ENCODE results near the gene GAD1. TPM values are rescaled to one million over a fixed set of nuclear protein-coding genes. Genes with fewer than 3 reads are reported as not detected.

The GAD1 gene
- total RNA-seq, 4 donors from 2014 or later = 1.2 TPM; not detected in 3

DNA sequence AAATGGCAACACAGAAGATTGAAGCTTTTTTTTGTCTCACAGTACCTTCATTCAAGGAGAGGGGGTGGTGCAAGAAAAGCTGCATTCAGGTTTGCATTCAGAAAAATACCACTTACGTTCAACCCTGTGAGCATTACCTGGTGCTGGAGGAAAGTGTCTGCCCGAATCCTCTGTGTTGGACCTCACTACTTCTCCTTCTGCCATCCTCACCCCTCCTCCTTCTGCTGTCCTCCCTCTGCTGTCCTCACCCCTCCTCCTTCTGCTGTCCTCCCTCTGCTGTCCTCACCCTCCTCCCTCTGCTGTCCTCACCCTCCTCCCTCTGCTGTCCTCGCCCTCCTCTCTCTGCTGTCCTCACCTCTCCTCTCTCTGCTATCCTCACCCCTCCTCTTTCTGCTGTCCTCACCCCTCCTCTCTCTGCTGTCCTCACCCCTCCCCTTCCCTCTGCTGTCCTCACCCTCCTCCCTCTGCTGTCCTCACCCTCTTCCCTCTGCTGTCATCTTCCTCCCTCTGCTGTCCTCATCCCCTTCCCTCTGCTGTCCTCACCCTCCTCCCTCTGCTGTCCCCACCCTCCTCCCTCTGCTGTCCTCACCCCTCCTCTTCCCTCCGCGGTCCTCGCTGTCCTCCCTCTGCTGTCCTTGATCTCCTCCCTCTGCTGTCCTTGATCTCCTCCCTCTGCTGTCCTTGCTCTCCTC, 11.3 kb downstream of the GAD1 start:
- H3K27me3 ChIP-seq = peaks cover 0 to 54% of the 10 kb centered on the region in 2 donors
- WGBS, 2 donors = 90 to 92% methylated on average over 6 of the region's 6 CpGs
- H3K4me3 ChIP-seq = no peak overlapping the region
- H3K27ac ChIP-seq = no peak overlapping the region
- DNase-seq (ENCODE audit: low spot score in 2 of 2) = no peak
- no peaks in the 10 kb centered on the region for H3K9me3 ChIP-seq
- TF ChIP-seq POLR2A (IDR thresholded peaks at IDR 0.05) = no peak
- TF ChIP-seq, protein P1, sequence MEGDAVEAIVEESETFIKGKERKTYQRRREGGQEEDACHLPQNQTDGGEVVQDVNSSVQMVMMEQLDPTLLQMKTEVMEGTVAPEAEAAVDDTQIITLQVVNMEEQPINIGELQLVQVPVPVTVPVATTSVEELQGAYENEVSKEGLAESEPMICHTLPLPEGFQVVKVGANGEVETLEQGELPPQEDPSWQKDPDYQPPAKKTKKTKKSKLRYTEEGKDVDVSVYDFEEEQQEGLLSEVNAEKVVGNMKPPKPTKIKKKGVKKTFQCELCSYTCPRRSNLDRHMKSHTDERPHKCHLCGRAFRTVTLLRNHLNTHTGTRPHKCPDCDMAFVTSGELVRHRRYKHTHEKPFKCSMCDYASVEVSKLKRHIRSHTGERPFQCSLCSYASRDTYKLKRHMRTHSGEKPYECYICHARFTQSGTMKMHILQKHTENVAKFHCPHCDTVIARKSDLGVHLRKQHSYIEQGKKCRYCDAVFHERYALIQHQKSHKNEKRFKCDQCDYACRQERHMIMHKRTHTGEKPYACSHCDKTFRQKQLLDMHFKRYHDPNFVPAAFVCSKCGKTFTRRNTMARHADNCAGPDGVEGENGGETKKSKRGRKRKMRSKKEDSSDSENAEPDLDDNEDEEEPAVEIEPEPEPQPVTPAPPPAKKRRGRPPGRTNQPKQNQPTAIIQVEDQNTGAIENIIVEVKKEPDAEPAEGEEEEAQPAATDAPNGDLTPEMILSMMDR (IDR thresholded peaks at IDR 0.05) = no peak
- no peak for TF ChIP-seq EP300 (IDR thresholded peaks at IDR 0.05)
- H3K36me3 ChIP-seq = no peaks in the 10 kb centered on the region
- peaks cover 0 to 11% (median 8%) of the 10 kb centered on the region in 4 donors for H3K4me1 ChIP-seq

DNA sequence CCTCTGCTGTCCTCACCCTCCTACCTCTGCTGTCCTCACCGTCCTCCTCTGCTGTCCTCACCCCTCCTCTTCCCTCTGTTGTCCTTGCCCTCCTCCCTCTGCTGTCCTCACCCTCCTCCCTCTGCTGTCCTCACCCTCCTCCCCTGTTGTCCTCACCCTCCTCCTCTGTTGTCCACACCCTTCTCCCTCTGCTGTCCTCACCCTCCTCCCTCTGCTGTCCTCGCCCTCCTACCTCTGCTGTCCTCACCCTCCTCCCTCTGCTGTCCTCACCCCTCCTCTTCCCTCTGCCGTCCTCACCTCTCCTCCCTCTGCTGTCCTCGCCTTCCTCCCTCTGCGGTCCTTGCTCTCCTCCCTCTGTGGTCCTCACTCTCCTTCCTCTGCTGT, 11.8 kb downstream of the GAD1 start:
- 74 to 77% methylated on average over 5 of the region's 5 CpGs for WGBS, 2 donors
- H3K36me3 ChIP-seq = no peaks in the 10 kb centered on the region
- DNase-seq (ENCODE audit: low spot score in 2 of 2) = no peak
- TF ChIP-seq EP300 (IDR thresholded peaks at IDR 0.05) (no peak), POLR2A (IDR thresholded peaks at IDR 0.05) (no peak)
- TF ChIP-seq, protein P1 (IDR thresholded peaks at IDR 0.05) = no peak
- no peak overlapping the region for H3K27ac ChIP-seq
- peaks cover 0 to 49% of the 10 kb centered on the region in 2 donors for H3K27me3 ChIP-seq
- no peaks in the 10 kb centered on the region for H3K9me3 ChIP-seq
- H3K4me3 ChIP-seq = no peak overlapping the region
- peaks cover 0 to 6% (median 3%) of the 10 kb centered on the region in 4 donors for H3K4me1 ChIP-seq

DNA sequence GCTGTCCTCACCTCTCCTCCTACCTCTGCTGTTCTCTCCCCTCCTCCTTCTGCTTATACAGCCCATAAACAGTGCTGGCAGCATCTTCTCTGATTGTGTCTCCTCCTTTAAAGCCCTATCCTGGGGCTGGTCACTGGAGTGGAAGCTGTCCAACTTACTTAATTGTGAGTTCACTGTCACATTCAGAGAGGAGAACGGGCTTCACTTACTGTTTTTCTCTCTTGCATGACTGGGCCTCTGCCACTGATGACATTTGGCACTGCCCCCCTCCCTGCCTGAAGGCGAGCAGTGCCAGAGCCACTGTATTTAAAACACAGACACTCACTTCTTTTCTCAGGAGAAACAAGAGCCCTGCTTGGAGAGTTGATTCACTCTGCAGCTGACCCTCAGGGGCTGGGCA, 12.3 kb downstream of the GAD1 start:
- TF ChIP-seq EP300 (IDR thresholded peaks at IDR 0.05) = no peak
- TF ChIP-seq, protein P1 (IDR thresholded peaks at IDR 0.05) = no peak
- no peak for TF ChIP-seq POLR2A (IDR thresholded peaks at IDR 0.05)
- Histone ChIP-seq H3K27ac (no peak overlapping the region), H3K4me1 (peaks cover 0 to under 1% (median 0%) of the 10 kb centered on the region in 4 donors), H3K27me3 (peaks cover 0 to 44% of the 10 kb centered on the region in 2 donors), H3K4me3 (no peak overlapping the region), H3K36me3 (no peaks in the 10 kb centered on the region), H3K9me3 (no peaks in the 10 kb centered on the region)
- no peak for DNase-seq (ENCODE audit: low spot score in 2 of 2)
- 34 to 66% methylated on average over 2 of the region's 2 CpGs for WGBS, 2 donors

DNA sequence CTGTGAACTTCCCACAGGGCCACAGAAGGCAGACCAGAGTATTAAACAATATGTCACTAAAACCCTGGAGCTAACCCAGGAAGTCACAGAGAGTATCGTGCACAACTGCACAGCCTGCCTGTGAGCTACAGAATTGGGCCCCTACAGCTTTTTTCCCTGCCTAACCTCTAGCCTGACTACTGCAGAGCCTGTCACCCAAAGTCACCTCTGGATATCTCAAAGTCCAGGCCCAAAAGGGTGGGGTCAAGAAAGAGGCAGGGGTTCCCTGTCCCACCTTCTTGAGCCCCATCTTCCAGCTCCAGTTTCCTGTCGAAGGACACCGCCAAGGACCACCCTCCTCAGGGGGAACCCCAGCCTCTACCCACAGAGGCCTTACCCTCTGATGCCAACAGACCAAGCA, 13.5 kb downstream of the GAD1 start:
- Histone ChIP-seq H3K36me3 (no peaks in the 10 kb centered on the region), H3K4me1 (no peaks in the 10 kb centered on the region), H3K4me3 (no peak overlapping the region), H3K27me3 (peaks cover 0 to 34% of the 10 kb centered on the region in 2 donors), H3K27ac (no peak overlapping the region), H3K9me3 (no peaks in the 10 kb centered on the region)
- no peak for DNase-seq (ENCODE audit: low spot score in 2 of 2)
- TF ChIP-seq, protein P1 (IDR thresholded peaks at IDR 0.05) = no peak
- TF ChIP-seq EP300 (IDR thresholded peaks at IDR 0.05) (no peak), POLR2A (IDR thresholded peaks at IDR 0.05) (no peak)
- 63 to 78% methylated on average over 3 of the region's 3 CpGs for WGBS, 2 donors

DNA sequence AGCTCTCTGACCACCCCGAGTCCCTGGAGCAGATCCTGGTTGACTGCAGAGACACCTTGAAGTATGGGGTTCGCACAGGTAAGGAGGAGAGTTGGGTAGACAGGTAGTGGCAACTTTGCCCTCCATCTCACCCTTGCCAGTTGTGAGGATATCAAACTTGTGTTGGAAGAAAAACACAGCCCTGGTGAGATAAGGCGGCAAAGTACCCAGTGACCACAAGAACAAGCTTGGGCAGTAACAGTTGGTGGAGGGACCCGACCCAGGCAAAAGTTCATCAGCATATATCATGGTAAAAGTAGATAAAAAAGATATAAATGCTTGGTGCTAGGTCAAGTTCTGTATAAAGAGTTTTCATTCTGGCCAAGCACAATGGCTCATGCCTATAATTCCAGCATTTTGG, 14.4 kb downstream of the GAD1 start:
- TF ChIP-seq EP300 (IDR thresholded peaks at IDR 0.05) (no peak), POLR2A (IDR thresholded peaks at IDR 0.05) (no peak)
- TF ChIP-seq, protein P1 (IDR thresholded peaks at IDR 0.05) = no peak
- no peaks in the 10 kb centered on the region for H3K36me3 ChIP-seq
- 93 to 96% methylated on average over 4 of the region's 4 CpGs for WGBS, 2 donors
- H3K9me3 ChIP-seq = no peaks in the 10 kb centered on the region
- H3K27ac ChIP-seq = no peak overlapping the region
- no peak overlapping the region for H3K4me3 ChIP-seq
- no peaks in the 10 kb centered on the region for H3K4me1 ChIP-seq
- DNase-seq (ENCODE audit: low spot score in 2 of 2) = no peak
- H3K27me3 ChIP-seq = peaks cover 0 to 26% of the 10 kb centered on the region in 2 donors

Measured in tibial nerve (tissue), 4 donors.